ENCODE data around the gene PMEPA1. TPM values are rescaled to one million over a fixed set of nuclear protein-coding genes. Genes with fewer than 3 reads are reported as not detected.
"Not testable (repeated sequence)": the region's sequence is repeated elsewhere in the genome, so short reads cannot be mapped to it uniquely, and the experiment has no call there.

Gene PMEPA1
- total and polyA plus RNA-seq, 10 donors: 4.8 to 15.7 (median 9.2) TPM

DNA sequence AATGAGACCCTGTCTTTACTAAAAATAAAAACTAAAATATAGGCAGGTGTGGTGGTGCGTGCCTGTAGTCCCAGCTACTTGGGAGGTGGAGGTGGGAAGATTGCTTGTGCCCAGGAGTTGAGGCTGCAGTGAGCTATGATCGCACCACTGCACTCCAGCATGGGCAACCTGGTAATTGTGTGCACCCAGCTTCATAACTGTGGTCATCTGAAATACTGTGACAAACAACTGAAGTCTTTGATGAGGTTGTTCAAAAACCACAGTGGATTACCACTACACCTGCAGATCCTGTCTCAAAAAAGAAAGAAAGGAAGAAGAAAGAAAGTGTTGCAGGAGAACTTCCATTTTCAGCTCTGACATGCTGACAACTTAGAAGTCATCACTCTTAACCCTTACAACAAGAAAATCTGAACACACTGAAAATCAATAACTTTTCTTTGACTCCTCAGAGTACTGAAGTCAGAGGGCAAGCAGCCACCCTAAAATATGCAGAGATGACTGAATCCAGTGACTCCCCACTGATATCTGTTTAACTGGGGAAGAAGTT, 75.8 kb downstream of the PMEPA1 start:
- DNase-seq: no peak
- Histone ChIP-seq H3K36me3 (no peaks in the 10 kb centered on the region), H3K9me3 (peaks cover 0 to 31% (median 18%) of the 10 kb centered on the region in 8 donors), H3K4me1 (peaks cover under 1 to 22% (median 9%) of the 10 kb centered on the region in 6 donors), H3K27ac (no peak overlapping the region), H3K4me3 (no peak overlapping the region), H3K27me3 (replicated peaks in 1 of 7) (no peaks in the 10 kb centered on the region)
- TF ChIP-seq POLR2A (IDR thresholded peaks at IDR 0.05) (no peak), POLR2AphosphoS5 (IDR thresholded peaks at IDR 0.05) (no peak)
- TF ChIP-seq, protein P1, sequence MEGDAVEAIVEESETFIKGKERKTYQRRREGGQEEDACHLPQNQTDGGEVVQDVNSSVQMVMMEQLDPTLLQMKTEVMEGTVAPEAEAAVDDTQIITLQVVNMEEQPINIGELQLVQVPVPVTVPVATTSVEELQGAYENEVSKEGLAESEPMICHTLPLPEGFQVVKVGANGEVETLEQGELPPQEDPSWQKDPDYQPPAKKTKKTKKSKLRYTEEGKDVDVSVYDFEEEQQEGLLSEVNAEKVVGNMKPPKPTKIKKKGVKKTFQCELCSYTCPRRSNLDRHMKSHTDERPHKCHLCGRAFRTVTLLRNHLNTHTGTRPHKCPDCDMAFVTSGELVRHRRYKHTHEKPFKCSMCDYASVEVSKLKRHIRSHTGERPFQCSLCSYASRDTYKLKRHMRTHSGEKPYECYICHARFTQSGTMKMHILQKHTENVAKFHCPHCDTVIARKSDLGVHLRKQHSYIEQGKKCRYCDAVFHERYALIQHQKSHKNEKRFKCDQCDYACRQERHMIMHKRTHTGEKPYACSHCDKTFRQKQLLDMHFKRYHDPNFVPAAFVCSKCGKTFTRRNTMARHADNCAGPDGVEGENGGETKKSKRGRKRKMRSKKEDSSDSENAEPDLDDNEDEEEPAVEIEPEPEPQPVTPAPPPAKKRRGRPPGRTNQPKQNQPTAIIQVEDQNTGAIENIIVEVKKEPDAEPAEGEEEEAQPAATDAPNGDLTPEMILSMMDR (IDR thresholded peaks at IDR 0.05 in 8 of 11, conservative IDR thresholded peaks at IDR 0.05 in 3 of 11): no peak
- intact Hi-C loops (cut with DNase I; ENCODE audit: low total_unique reads): no loop called here
- WGBS, 5 donors: 74 to 92% (median 81%) methylated on average over 2 of the region's 2 CpGs

DNA sequence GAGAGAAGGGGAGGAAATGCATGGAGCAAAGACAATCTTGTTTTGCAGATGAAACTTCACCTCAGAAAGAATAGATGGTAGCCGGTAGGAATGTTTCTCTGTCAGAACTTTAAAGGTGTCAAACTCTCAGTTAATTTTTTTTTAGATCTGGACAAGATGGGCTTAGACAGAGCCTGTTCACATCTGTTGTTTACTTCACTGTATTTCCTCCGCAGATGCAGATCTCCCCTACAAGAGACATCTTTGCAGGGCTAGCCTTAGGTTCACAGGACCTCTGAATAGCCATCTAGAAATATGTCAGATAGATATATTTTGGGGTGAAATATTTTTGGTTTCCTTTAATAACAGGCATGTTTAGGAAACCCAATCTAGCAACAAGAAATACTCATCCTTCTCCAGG, 77.5 kb downstream of the PMEPA1 start:
- intact Hi-C loops (cut with DNase I; ENCODE audit: low total_unique reads): no loop called here
- H3K9me3 ChIP-seq: peaks cover 0 to 27% (median 18%) of the 10 kb centered on the region in 8 donors
- no peaks in the 10 kb centered on the region for H3K36me3 ChIP-seq
- WGBS, 5 donors: 82 to 94% (median 84%) methylated on average over 2 of the region's 2 CpGs
- no peak for DNase-seq
- TF ChIP-seq POLR2AphosphoS5 (IDR thresholded peaks at IDR 0.05) (no peak), POLR2A (IDR thresholded peaks at IDR 0.05) (no peak)
- TF ChIP-seq, protein P1 (IDR thresholded peaks at IDR 0.05 in 8 of 11, conservative IDR thresholded peaks at IDR 0.05 in 3 of 11): no peak
- no peak overlapping the region for H3K4me3 ChIP-seq
- H3K4me1 ChIP-seq: peaks cover 15 to 40% (median 25%) of the 10 kb centered on the region in 6 donors
- H3K27ac ChIP-seq: no peak overlapping the region
- no peaks in the 10 kb centered on the region for H3K27me3 ChIP-seq (replicated peaks in 1 of 7)

DNA sequence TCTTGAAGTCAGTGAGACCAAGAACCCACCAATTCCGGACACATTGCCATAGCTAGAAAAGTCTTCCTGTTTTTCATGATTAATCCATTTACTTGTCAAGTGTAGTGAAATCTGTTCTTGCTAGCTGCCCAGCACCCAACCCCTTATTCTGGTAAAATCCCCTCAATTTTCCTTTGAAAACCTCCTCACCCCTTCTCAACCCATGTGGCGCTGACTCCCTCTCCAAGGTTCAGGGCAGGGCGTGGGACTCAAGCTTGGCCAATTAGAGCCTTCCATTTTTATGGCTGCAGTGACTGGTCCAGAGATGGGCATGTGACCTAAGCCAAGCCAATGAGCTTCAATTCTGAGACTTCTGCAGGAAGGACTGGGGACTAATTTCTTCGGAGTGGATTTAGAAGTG, 79.8 kb downstream of the PMEPA1 start:
- H3K4me3 ChIP-seq: peak overlapping the region; percentile 10 to 67 (median 31)
- peaks cover 0 to 11% (median 6%) of the 10 kb centered on the region in 8 donors for H3K9me3 ChIP-seq
- peak; percentile 76 for DNase-seq
- intact Hi-C loops (cut with DNase I; ENCODE audit: low total_unique reads): no loop called here
- no peaks in the 10 kb centered on the region for H3K27me3 ChIP-seq (replicated peaks in 1 of 7)
- H3K27ac ChIP-seq: peak overlapping the region; percentile 86 to 92 (median 90)
- WGBS, 5 donors: 26 to 42% (median 40%) methylated on average over 4 of the region's 4 CpGs
- H3K4me1 ChIP-seq: peaks cover 17 to 50% (median 35%) of the 10 kb centered on the region in 6 donors
- peaks cover 0 to 3% (median 0%) of the 10 kb centered on the region in 6 donors for H3K36me3 ChIP-seq
- TF ChIP-seq POLR2AphosphoS5 (IDR thresholded peaks at IDR 0.05): peak in 1 of 3 donors; percentile 4
- TF ChIP-seq, protein P1 (IDR thresholded peaks at IDR 0.05 in 8 of 11, conservative IDR thresholded peaks at IDR 0.05 in 3 of 11): no peak

DNA sequence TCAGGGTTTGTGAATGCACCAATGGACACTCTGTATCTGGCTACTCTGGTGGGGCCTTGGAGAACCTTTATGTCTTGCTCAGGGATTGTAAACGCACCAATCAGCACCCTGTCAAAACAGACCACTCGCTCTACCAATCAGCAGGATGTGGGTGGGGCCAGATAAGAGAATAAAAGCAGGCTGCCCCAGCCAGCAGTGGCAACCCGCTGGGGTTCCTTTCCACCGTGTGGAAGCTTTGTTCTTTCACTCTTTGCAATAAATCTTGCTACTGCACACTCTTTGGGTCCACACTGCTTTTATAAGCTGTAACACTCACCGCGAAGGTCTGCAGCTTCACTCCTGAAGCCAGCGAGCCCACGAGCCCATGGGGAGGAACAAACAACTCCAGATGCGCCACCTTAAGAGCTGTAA, 80.3 kb downstream of the PMEPA1 start:
- peak; percentile 82 for DNase-seq
- Histone ChIP-seq H3K4me3 (peak overlapping the region; percentile 10 to 67 (median 31)), H3K9me3 (peaks cover 0 to 13% (median 11%) of the 10 kb centered on the region in 8 donors), H3K4me1 (peaks cover 17 to 50% (median 35%) of the 10 kb centered on the region in 6 donors), H3K27ac (peak overlapping the region; percentile 86 to 92 (median 90))
- H3K27me3 ChIP-seq (replicated peaks in 1 of 7); intact Hi-C loops (cut with DNase I; ENCODE audit: low total_unique reads); H3K36me3 ChIP-seq: not testable (repeated sequence)
- 33 to 60% (median 39%) methylated on average over 9 of the region's 9 CpGs for WGBS, 5 donors
- TF ChIP-seq POLR2A (IDR thresholded peaks at IDR 0.05): peak in 1 of 3 donors; percentile 50
- peak in 2 of 3 donors; percentile 58 to 82 for TF ChIP-seq POLR2AphosphoS5 (IDR thresholded peaks at IDR 0.05)

DNA sequence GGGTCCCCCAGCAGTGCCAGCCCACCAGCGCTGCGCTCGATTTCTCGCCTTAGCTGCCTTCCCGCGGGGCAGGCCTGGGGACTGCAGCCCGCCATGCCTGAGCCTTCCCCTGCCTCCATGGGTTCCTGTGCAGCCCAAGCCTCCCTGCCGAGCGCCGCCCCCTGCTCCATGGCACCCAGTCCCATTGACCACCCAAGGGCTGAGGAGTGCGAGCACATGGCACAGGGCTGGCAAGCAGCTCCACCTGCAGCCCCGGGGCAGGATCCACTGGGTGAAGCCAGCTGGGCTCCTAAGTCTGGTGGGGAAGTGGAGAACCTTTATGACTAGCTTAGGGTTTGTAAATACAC, 80.9 kb downstream of the PMEPA1 start:
- H3K36me3 ChIP-seq; intact Hi-C loops (cut with DNase I; ENCODE audit: low total_unique reads); H3K27me3 ChIP-seq (replicated peaks in 1 of 7): not testable (repeated sequence)
- Histone ChIP-seq H3K27ac (peak overlapping the region; percentile 86 to 92 (median 90)), H3K4me3 (peak overlapping the region in 5 of 8 donors; percentile 30 to 67 (median 36)), H3K4me1 (peaks cover 17 to 49% (median 35%) of the 10 kb centered on the region in 6 donors), H3K9me3 (peaks cover 0 to 17% (median 11%) of the 10 kb centered on the region in 8 donors)
- DNase-seq: peak; percentile 85
- WGBS, 5 donors: 93 to 100% (median 97%) methylated on average over 1 to 12 of the region's 12 CpGs
